PC-3 (cell line): Measurements from ENCODE around the gene CRYL1.

ENCODE experiments used
- CTCF ChIP-seq: fragments of 300-600 bp; sonication (generic); conservative IDR thresholded peaks from 2 replicates; pipeline ENCODE4 v1.5.1; 2017; ENCODE audit warnings: antibody characterized with exemption, low read depth, mild to moderate bottlenecking, low read length
- EZH2 ChIP-seq: fragments of 300-600 bp; sonication (generic); IDR thresholded peaks from one replicate; pipeline ENCODE4 v1.6.1; 2017; ENCODE audit warnings: antibody characterized with exemption, mild to moderate bottlenecking, low read length; ENCODE audit not compliant: unreplicated experiment

GRCh38 chr13:20470136-20470535, 55.5 kb downstream of the CRYL1 start:
- TF ChIP-seq CTCF (no peak), EZH2 (no peak)
